HG02884 (cell line): ENCODE data around the gene FERMT2.

Source experiments
- ATAC-seq: cut with Tn5 transposase; IDR thresholded peaks from one replicate; pipeline ENCODE4 v1.9.1; 2021; ENCODE audit warnings: mild to moderate bottlenecking, moderate library complexity; ENCODE audit not compliant: unreplicated experiment

Gene FERMT2

DNA sequence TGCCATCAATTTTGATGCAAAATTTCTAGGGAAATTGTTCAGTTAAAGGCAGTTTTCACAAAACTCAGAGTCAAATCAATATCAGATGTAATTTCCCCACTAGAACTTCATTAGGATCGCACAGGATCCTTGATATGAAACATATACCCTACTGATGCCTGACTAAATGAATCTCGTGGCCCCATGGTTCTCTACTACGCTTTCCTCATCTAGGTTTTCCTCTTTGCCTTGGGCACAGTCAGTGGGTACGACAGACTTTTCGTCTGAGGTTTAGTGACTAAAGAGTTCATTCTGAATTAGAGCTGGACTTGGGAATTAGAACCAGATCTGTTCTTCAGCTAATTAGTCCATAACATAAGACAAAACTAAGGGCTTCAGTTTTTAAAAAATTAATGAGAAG is 117.0 kb downstream of the FERMT2 start:
- ATAC-seq: no peak

DNA sequence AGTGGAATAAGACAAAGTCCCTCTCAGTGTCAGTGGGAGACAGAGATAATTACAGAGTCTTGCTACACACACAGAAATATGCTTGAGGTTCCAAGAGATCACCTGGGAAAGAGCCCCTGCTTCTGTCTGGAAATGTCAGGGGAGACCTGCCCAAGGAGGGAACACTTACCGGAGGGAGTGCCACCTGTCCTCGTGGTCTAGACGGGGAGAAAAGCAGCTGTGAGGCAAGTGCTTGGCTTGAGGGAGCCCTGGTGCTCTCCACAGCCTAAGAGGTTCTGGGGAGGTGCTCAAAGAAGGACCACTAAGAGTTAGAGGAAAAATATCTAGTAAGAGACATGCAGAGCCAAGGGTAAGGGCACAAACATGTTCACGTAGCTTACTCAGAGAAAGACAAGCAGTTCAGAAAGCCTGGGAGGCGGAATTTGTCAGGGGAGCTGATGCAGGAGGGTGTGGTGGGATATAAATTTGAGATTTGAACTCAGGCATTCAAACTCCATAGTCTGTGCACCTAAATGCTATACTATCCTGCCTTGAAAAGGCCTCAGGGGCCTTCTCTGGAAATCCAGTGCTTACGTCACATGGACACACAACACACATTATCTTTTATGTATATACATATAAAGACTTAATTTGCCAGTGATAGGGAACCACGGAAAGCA is 121.2 kb downstream of the FERMT2 start:
- ATAC-seq: no peak

GRCh38 chr14:52827426-52827825 is 123.4 kb downstream of the FERMT2 start:
- ATAC-seq: no peak

DNA sequence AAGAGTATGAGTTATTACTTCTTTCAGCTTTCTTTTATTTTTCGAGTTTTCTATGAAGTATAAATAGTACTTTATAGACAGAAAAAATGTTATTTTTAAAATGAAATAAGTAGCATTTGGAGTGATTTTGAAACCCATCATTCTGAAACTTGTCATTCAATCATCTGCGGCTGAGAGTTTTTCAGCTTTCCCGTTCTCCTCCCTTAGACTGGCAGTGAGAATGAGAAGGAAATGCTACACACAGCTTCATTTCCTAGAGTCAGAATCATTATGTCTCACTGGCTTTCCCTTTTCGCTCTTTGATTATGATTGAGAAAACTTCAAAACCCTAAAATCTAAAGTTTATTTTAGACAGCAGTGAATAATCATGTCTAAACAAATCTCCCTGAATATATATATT is 125.8 kb downstream of the FERMT2 start:
- no peak for ATAC-seq

GRCh38 chr14:52824462-52824861 is 126.4 kb downstream of the FERMT2 start:
- ATAC-seq: no peak

DNA sequence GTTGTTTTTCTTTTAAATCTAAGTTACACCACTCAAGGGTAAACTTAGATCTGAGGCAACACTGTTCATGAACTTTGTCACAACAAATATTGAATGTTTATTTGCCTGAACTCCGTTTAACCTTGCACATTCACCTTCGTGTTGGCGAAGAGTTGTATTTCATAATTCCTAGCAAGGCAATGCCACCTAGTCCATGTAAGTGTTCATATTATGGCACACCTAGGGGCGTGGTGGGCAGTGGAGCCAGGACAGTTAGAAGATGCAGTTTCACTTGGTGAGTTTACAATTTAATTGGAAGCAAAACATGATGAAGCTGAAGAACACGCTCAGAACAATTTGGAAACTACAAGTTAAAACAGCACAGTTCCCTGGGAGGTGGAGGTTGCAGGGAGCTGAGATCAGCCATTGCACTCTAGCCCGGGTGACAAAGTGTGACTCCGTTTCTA is 129.0 kb downstream of the FERMT2 start:
- ATAC-seq: no peak

DNA sequence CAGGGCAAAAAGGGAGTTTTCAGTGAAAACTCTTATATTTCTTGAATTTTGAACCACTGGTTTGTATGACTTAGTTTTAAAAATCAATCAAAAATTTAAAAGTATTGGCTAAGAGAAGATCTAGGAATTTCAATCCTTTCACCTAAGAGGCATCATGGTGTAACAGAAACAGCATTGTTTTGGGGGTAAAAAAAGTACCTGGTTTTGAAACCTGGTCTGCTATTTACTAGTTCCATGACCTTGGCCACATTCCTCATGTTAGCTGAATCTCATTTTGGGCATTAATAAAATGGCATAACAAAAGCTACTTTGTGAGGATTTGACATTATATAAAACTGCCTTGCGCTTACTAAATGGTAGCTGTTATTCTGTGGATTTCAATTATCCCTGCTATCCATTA is 142.7 kb downstream of the FERMT2 start:
- no peak for ATAC-seq
